ENCODE data around the gene C7.
"Not testable (repeated sequence)": the region's sequence is repeated elsewhere in the genome, so short reads cannot be mapped to it uniquely, and the experiment has no call there.

Gene C7

GRCh38 chr5:40988746-40989510, 79.6 kb downstream of the C7 start:
- no peak for DNase-seq (ENCODE audit: low read depth in 2 of 2, low spot score in 1 of 2)

GRCh38 chr5:40991168-40991980, 82.1 kb downstream of the C7 start:
- DNase-seq (ENCODE audit: low read depth in 2 of 2, low spot score in 1 of 2): no peak

DNA sequence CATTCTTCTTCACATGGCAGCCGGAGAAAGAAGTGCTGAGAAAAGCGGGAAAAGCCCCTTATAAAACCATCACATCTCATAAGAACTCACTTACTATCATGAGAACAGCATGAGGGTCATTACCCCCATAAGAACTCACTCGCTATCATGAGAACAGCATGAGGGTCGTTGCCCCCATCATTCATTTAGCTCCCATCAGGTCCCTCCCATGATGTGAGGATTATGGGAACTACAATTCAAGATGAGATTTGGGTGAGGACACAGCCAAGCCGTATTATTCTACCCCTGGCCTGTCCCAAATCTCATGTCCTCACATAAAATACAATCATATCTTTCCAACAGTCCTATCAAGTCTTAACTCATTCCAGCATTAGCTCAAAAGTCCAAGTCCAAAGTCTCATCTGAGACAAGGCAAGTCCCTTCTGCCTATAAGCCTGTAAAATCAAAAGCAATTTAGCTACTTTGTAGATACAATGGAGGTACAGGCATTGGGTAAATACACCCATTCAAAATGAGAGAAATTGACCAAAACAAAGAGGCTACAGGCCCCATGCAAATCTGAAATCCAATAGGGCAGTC, 82.8 kb downstream of the C7 start:
- no peak for DNase-seq (ENCODE audit: low read depth in 2 of 2, low spot score in 1 of 2)

DNA sequence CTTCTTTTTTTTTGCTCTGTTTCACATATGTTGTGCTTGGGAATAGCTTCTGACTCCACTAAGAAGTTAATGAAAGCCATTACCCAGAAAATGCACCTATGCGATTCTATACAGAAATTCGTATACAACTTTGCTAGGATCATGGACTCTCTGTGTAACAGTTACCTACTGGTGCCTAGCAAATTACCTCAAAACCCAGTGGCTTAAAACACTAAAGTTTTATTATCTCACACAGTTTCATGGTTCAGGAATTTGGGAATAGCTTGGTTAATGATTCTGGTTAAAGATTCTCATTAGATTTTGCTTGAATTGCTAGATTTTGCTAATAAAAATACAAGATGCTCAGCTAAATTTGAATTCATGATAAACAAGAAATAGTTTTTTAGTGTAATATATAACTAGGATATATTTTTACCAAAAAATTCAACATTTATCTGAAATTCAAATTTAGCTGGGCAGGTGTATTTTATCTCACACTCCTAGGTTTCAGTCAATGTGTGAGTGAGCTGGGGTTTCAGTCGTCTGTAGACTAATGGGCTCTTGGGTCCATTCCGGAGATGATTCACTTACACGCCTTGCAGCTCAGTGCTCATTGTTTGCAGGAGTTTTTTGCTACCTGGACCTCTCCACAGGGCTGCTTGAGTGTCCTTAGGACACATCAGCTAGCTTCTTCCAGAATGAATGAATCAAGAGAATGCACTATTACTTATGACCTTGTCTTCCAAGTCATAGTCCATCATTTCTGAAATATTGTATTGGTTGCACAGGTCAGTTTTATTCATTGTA, 86.7 kb downstream of the C7 start:
- DNase-seq (ENCODE audit: low read depth in 2 of 2, low spot score in 1 of 2): no peak

- no peak for DNase-seq (ENCODE audit: low read depth in 2 of 2, low spot score in 1 of 2)
Observed at GRCh38 chr5:40999142-40999541, 89.8 kb downstream of the C7 start.

DNA sequence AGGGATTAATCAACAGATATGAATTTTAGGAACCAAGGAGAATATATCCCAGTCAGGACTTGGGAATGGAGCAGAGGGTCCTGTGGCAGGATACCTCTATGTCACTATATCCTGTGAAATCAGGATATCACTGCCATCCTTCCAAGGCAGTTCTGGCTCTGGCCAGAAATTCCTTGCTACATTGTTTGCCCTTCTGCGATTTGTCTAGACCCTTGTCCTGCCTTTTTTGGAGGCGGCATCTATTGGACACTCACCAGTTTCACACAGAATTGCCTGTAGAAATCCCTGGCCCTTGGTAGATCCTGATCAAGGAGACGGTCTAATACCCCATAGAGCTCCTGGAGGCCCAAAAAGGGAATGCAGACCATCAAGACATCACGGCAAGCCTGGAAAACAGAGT, 90.7 kb downstream of the C7 start:
- no peak for DNase-seq (ENCODE audit: low read depth in 2 of 2, low spot score in 1 of 2)

GRCh38 chr5:41003670-41004376, 94.5 kb downstream of the C7 start:
- DNase-seq (ENCODE audit: low read depth in 2 of 2, low spot score in 1 of 2): no peak

DNA sequence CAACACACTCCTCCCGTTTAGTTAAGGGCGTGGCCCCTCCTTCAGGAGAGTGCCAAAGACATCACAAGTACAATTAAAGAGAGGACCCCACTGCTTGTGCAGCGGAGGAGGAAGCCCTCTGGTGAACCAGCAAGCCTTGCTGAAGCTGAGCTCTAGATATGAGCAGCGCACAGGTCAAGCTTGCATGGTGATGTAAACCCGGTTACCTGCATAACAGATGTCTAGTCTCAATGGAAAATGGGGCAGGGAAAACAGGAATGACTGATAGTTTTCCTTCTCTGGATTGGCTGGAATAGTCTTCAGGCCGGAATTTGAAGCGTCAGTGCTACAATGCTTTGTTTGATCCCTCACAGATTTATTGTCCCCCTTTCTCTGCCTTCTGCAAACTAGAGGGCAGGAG, 95.6 kb downstream of the C7 start:
- DNase-seq (ENCODE audit: low read depth in 2 of 2, low spot score in 1 of 2): no peak

GRCh38 chr5:41009232-41009631, 99.9 kb downstream of the C7 start:
- DNase-seq (ENCODE audit: low read depth in 2 of 2, low spot score in 1 of 2): no peak

- DNase-seq (ENCODE audit: low read depth in 2 of 2, low spot score in 1 of 2): no peak
Observed at GRCh38 chr5:41010572-41010971, 101.3 kb downstream of the C7 start.

DNA sequence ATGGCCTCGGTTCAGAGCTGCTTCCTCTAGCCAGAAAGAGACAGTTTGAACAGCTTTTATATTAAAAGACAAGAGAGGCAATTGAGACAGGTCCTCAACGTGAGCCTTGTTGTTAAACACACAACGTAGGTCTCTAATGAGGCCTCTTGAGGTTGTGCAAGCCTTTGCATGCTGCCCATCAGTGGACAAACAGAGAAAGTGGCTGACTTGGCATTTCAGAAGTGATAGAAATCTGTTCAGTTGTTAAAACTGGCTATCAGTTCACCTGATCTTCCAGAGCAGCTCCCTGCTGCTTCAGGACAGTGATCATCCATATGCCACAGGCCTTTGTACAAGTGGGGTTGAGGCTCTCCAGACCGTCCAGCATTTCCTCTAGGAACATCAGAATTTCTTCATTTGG, 103.0 kb downstream of the C7 start:
- DNase-seq (ENCODE audit: low read depth in 2 of 2, low spot score in 1 of 2): no peak

- not testable (repeated sequence) for DNase-seq (ENCODE audit: low read depth in 2 of 2, low spot score in 1 of 2)
Observed at GRCh38 chr5:41022600-41022999, 113.3 kb downstream of the C7 start.
